GM13977 (cell line): ENCODE data around the gene CTAG1A.

Experiments
- DNase-seq: peaks from one replicate; pipeline ENCODE4 v3.0.0; 2012; ENCODE audit warnings: low spot score
- CTCF ChIP-seq: IDR thresholded peaks from 2 replicates; pipeline ENCODE4 v1.5.1; 2012; ENCODE audit warnings: mild to moderate bottlenecking, control low read depth; ENCODE audit not compliant: insufficient read depth; ENCODE audit errors: extremely low read depth, missing control alignments
- in situ Hi-C: fragments of 300-500 bp; cut with MboI; formaldehyde crosslinking; loops from one replicate; pipeline ENCODE4 v1.12.0; 2022; ENCODE audit warnings: low sequenced_read_pairs, low pct_unique_long_range_greater_than_20kb, mixed read lengths, inconsistent platforms; ENCODE audit not compliant: unreplicated experiment

The CTAG1A gene

GRCh38 chrX:154595559-154596249 lies 10.8 kb downstream of the CTAG1A start:
- no peak for DNase-seq
- in situ Hi-C loops: loop anchor here (25.0 kb wide), 2 partner anchors 142 to 242 kb away; partner anchors contain the start of gene SMIM9
- TF ChIP-seq CTCF: no peak

DNA sequence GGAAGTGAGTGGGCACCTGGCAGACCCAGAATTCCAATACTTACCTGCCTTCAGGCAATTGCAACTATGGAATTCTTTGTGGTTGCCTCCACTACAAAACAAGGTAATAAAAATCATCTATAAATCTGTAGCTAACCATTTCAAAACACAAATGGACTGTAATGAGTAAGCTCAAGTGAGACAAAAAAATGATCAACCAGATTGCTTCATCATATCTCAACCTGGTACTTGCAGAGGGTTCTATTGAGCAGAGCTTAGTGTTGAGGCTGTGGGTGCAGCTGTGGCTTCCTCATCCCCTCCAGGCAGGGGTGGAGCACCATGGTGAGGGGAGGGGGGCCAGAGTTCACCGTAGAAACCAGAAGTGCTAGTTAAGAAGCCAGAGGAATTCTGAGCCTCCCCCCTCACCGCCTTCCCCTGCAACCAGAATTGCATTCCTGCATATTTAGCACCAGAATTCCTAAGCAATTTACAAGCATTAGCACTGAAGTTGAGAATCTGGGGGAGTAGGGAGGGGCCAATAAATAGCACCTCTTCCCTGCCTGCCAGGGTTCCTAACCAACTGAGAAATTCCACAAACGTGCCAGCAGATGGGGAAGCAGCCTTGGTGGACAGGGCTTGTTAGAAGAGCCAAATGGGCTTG lies 11.5 kb downstream of the CTAG1A start:
- TF ChIP-seq CTCF: no peak
- no peak for DNase-seq
- in situ Hi-C loops: loop anchor here (25.0 kb wide), 2 partner anchors 141 to 241 kb away; partner anchors contain the start of gene SMIM9

- DNase-seq: no peak
- no peak for TF ChIP-seq CTCF
- in situ Hi-C loops: loop anchor here (25.0 kb wide), 2 partner anchors 140 to 240 kb away; partner anchors contain the start of gene SMIM9
Observed at GRCh38 chrX:154597221-154597620, 12.3 kb downstream of the CTAG1A start.

DNA sequence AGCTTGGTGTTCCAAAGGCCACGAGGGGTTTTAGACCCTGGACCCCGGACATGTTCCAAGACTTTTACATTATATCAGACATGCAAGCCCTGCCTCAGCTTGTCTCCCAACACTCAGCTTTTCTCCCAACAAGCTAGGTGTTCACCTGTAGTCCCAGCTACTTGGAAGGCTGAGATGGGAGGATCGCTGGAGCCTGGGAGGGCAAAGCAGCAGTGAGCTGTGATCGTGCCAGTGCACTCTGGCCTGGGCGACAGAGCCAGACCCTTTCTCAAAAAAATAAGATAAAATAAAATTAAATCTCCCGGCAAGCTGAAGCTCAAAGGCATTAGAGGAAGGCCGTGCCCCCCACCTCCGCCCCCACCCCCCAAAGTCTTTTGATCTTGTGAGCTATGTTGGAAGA lies 13.7 kb downstream of the CTAG1A start:
- TF ChIP-seq CTCF: no peak
- no peak for DNase-seq
- in situ Hi-C loops: loop anchor here (25.0 kb wide), 2 partner anchors 139 to 239 kb away; partner anchors contain the start of gene SMIM9

- TF ChIP-seq CTCF: no peak
- DNase-seq: no peak
- in situ Hi-C loops: loop anchor here (25.0 kb wide), 2 partner anchors 138 to 238 kb away; partner anchors contain the start of gene SMIM9
Observed at GRCh38 chrX:154599531-154599930, 14.6 kb downstream of the CTAG1A start.

- no peak for DNase-seq
- no peak for TF ChIP-seq CTCF
Observed at GRCh38 chrX:154600759-154601374, 15.9 kb downstream of the CTAG1A start.

More at GRCh38 chrX:154600759-154601374, 15.9 kb downstream of the CTAG1A start:
- in situ Hi-C loops: no loop called here
